SH-SY5Y (cell line): ENCODE results near the gene CCNL2.

Source experiments
- GATA2 ChIP-seq: IDR thresholded peaks from 2 replicates; pipeline ENCODE4 v1.6.1; 2011; ENCODE audit warnings: mild to moderate bottlenecking, low read depth, low read length
- GATA3 ChIP-seq: IDR thresholded peaks from 2 replicates; pipeline ENCODE4 v1.6.1; 2011; ENCODE audit warnings: low read depth, mild to moderate bottlenecking, low read length, moderate library complexity

GRCh38 chr1:1361982-1362423 is 37.1 kb downstream of the CCNL2 start:
- no peak for TF ChIP-seq GATA2
- TF ChIP-seq GATA3, result no peak
